Neutrophil (primary cell): Measurements from ENCODE around the gene NR2F2.
A peak's percentile ranks its signal among the peaks of the same experiment; 100 is the strongest.

ENCODE experiments used
- H3K27ac ChIP-seq: fragments of 200-600 bp; sonication (generic); 2 replicates; pipeline ENCODE4 v1.5.1; 2016; ENCODE audit warnings: mild to moderate bottlenecking, moderate library complexity
- H3K27me3 ChIP-seq: fragments of 200-600 bp; sonication (generic); 2 replicates; pipeline ENCODE4 v1.6.0; 2016; ENCODE audit warnings: mild to moderate bottlenecking
- H3K36me3 ChIP-seq: fragments of 200-600 bp; sonication (generic); 2 replicates; pipeline ENCODE4 v1.5.1; 2017
- H3K4me1 ChIP-seq, 2 experiments: fragments of 200-600 bp in 1 of 2; sonication (generic) in 1 of 2; 1 replicate in 1 of 2; 2 replicates in 1 of 2; pipeline versions ENCODE4 v1.5.1 to v1.6.1; 2013 to 2016; ENCODE audit warnings: low read depth in 1 of 2, low read length in 1 of 2, mild to moderate bottlenecking in 1 of 2, moderate library complexity in 1 of 2; ENCODE audit not compliant: control insufficient read depth in 1 of 2, insufficient read depth in 1 of 2
- H3K4me3 ChIP-seq, 2 experiments: fragments of 200-600 bp in 1 of 2; sonication (generic) in 1 of 2; 1 replicate in 1 of 2; 2 replicates in 1 of 2; pipeline ENCODE4 v1.5.1; 2013 to 2016; ENCODE audit warnings: low read depth in 1 of 2, low read length in 1 of 2, mild to moderate bottlenecking in 1 of 2, moderate library complexity in 1 of 2
- H3K9me3 ChIP-seq: fragments of 200-600 bp; sonication (generic); 2 replicates; pipeline ENCODE4 v1.5.1; 2016
- TF ChIP-seq, protein P1 (sequence below): fragments of 200-600 bp; sonication (generic); IDR thresholded peaks from 2 replicates; pipeline ENCODE4 v1.5.1; 2016; ENCODE audit warnings: antibody characterized with exemption

The NR2F2 gene

DNA sequence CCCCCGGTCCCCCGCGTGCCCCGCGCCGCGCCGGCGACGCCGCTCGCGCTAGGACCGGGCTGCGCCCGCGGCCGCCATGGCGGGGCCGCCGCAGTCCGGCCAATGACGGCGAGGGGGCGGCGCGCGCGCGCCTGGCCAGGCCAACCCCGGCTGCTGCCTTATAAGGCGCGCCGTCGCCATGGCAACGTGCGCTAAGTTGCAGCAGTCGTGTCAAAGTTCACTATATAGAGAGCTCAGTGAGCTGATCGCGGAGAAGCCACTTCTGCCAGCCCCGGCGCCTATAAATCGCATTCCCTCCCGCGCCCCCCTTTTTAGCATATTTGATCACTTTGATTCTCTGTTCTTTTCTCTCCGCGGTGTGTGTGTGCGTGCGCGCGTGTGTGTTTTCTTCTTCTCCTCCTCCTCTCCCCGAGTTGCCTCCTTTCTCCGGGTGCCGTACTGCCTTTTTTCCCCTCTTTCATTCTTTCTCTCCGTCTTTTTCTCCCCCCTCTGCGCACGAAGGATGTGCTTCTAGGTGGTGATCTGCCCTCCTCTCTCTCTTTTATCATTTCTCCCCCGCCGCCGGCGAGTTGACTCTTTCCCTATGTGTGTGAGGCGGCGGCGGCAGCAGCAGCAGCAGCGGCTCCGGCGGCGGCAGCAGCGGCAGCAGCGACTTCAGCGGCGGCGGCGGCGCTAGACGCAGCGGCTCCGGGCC, at the start of gene NR2F2:
Gene NR2F2 (plus strand): TSS at position 251 of the 694 bp plus-strand sequence. CDS start 1,406 bp downstream, outside the sequence.
- Histone ChIP-seq H3K27me3 (peaks cover 99% of the 10 kb centered on the region), H3K36me3 (no peaks in the 10 kb centered on the region), H3K9me3 (no peaks in the 10 kb centered on the region), H3K27ac (no peak within 1 kb of the TSS), H3K4me3 (peak within 1 kb of the TSS; percentile 35 to 43), H3K4me1 (peaks cover 0 to 3% of the 10 kb centered on the region in 2 experiments)
- TF ChIP-seq, protein P1, sequence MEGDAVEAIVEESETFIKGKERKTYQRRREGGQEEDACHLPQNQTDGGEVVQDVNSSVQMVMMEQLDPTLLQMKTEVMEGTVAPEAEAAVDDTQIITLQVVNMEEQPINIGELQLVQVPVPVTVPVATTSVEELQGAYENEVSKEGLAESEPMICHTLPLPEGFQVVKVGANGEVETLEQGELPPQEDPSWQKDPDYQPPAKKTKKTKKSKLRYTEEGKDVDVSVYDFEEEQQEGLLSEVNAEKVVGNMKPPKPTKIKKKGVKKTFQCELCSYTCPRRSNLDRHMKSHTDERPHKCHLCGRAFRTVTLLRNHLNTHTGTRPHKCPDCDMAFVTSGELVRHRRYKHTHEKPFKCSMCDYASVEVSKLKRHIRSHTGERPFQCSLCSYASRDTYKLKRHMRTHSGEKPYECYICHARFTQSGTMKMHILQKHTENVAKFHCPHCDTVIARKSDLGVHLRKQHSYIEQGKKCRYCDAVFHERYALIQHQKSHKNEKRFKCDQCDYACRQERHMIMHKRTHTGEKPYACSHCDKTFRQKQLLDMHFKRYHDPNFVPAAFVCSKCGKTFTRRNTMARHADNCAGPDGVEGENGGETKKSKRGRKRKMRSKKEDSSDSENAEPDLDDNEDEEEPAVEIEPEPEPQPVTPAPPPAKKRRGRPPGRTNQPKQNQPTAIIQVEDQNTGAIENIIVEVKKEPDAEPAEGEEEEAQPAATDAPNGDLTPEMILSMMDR: no peak

DNA sequence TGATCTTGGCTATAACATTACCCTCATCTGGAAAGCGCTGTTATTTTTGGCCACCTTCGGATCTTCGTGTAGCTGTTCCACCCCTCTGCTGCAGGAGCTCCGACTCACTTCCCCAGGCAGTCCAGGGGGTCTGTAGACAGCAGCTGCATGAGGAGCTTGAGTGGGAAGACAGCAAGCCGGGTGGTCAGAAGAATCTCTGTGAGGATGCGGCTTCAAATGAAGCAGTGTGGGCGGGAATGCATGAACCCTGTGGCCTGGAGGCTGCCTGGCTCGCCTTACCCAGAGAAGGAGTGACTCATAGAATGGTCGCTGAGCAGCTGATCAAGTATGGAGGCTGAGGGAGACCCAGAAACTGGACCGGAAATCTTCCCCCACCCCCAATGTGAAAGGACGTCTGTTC, 45.2 kb upstream of the NR2F2 start:
- TF ChIP-seq, protein P1: no peak
- Histone ChIP-seq H3K36me3 (no peaks in the 10 kb centered on the region), H3K4me1 (no peaks in the 10 kb centered on the region), H3K27ac (no peak overlapping the region), H3K9me3 (no peaks in the 10 kb centered on the region), H3K4me3 (no peak overlapping the region), H3K27me3 (no peaks in the 10 kb centered on the region)

DNA sequence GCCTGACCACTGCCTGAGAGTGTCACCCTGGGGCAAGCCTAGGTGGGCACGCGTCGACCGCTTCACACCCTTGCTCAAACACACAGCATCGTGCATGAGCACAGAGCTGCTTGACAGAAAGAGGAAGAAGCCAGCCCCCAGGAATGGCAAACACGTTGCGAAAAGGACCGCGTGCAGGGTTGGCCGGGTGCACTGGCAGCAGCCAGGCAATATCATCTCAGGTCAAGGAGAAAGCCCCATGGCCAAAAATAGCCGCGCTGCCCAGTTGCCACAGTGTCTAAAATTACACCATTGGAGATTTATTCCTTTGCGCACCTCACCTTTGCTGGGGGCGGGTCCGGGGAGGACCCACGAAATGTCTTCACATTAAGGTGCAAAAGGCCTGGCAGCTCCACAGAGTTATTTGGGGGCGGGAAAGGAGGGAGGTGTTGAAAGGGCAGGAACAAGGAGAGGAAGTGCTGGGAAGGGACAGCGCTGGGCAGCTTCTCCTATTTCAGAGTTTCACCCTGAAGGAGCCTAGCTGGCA, 44.7 kb upstream of the NR2F2 start:
- TF ChIP-seq, protein P1: no peak
- no peaks in the 10 kb centered on the region for H3K4me1 ChIP-seq
- no peaks in the 10 kb centered on the region for H3K36me3 ChIP-seq
- H3K27ac ChIP-seq: no peak overlapping the region
- H3K27me3 ChIP-seq: no peaks in the 10 kb centered on the region
- H3K4me3 ChIP-seq: no peak overlapping the region
- H3K9me3 ChIP-seq: no peaks in the 10 kb centered on the region

DNA sequence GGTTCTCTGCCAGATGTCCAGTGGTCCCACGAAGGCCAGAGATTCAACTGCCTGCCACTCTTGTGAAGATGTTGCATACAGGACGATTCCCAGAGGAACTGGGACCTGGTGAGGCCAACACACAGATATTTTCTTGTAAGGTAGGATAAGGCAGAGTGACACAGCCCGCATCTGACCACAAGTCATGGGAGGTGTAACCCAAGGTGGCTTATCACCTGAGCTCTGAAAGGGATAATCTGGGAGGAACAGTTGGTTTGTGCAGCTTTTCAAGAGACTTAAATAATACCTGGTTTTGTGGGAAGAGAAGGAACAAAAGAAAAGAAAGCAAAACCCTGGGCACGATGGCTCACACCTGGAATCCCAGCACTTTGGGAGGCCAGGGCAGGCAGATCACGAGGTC, 39.8 kb upstream of the NR2F2 start:
- Histone ChIP-seq H3K9me3 (no peaks in the 10 kb centered on the region), H3K36me3 (no peaks in the 10 kb centered on the region), H3K27ac (no peak overlapping the region), H3K27me3 (no peaks in the 10 kb centered on the region), H3K4me3 (no peak overlapping the region), H3K4me1 (no peaks in the 10 kb centered on the region)
- TF ChIP-seq, protein P1: no peak

DNA sequence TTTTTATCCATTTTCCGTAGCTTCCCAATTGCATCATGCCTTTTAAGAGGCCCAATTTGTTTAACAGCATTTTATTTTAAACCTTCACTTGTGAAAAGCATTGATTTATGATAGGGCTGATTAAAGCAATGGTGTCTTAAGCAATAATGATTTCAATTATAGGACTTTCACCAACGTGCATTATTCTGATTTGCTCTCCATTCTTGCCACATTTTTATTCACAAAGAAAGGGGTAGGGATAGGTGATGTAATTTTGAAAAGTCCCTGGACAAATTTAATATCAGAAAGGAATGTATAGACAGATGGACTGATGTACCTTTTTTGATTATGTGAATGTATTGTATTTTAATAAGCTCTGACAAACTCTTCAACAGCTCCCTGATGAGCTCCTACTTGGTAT, 37.9 kb upstream of the NR2F2 start:
- Histone ChIP-seq H3K9me3 (no peaks in the 10 kb centered on the region), H3K4me3 (no peak overlapping the region), H3K27me3 (no peaks in the 10 kb centered on the region), H3K27ac (no peak overlapping the region), H3K4me1 (no peaks in the 10 kb centered on the region), H3K36me3 (no peaks in the 10 kb centered on the region)
- TF ChIP-seq, protein P1: no peak
